NCI-H774 (cell line): ENCODE measurements around the gene BNC2.
"Not testable (repeated sequence)": the region's sequence is repeated elsewhere in the genome, so short reads cannot be mapped to it uniquely, and the experiment has no call there.

Source experiments
- DNase-seq: peaks from one replicate; lab custom pipeline; 2025; lab: John Stamatoyannopoulos, UW

Gene BNC2, protein sequence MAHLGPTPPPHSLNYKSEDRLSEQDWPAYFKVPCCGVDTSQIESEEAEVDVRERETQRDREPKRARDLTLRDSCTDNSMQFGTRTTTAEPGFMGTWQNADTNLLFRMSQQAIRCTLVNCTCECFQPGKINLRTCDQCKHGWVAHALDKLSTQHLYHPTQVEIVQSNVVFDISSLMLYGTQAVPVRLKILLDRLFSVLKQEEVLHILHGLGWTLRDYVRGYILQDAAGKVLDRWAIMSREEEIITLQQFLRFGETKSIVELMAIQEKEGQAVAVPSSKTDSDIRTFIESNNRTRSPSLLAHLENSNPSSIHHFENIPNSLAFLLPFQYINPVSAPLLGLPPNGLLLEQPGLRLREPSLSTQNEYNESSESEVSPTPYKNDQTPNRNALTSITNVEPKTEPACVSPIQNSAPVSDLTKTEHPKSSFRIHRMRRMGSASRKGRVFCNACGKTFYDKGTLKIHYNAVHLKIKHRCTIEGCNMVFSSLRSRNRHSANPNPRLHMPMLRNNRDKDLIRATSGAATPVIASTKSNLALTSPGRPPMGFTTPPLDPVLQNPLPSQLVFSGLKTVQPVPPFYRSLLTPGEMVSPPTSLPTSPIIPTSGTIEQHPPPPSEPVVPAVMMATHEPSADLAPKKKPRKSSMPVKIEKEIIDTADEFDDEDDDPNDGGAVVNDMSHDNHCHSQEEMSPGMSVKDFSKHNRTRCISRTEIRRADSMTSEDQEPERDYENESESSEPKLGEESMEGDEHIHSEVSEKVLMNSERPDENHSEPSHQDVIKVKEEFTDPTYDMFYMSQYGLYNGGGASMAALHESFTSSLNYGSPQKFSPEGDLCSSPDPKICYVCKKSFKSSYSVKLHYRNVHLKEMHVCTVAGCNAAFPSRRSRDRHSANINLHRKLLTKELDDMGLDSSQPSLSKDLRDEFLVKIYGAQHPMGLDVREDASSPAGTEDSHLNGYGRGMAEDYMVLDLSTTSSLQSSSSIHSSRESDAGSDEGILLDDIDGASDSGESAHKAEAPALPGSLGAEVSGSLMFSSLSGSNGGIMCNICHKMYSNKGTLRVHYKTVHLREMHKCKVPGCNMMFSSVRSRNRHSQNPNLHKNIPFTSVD

DNA sequence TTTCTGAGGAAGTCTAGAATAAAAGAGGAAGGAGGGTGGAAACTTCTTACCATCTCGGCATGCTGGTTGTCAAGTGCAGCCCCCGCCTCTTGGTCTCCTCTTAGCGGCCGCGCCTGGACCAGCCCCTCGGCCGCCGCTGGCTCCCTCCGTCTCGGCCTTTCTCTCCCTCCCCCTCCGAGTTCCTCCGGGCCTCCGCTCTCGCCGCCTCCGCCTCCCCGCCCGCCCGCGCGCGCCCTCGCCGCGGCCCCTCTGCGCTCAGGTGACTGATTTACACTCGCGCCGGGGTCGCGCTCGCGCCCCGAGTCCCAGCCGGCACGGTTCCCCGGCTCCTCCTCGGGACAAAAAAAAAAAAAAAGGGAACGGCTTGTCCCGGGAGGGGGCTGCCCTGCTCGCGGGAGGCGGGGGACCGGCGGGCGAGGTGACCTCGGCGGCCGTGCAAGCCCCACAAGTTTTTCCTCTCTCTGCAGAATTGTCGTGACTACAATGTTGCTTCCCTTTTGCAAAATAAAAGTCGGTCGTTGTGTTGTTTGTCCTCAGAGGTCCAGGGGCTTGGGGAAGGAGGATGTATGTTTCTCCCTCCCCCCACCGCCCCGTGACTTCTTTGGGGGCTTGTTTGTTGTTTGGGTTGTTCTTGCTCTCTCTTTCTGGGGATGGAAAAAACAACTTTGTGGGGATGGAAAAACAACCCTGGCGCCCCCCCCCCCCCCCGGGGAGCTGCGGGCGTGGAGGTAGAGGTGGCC is at the start of gene BNC2:
Gene BNC2, minus strand, starts transcription at position 75 of the 740 bp plus-strand sequence. Its CDS starts 22 bp downstream, at position 53.
- DNase-seq = no peak

DNA sequence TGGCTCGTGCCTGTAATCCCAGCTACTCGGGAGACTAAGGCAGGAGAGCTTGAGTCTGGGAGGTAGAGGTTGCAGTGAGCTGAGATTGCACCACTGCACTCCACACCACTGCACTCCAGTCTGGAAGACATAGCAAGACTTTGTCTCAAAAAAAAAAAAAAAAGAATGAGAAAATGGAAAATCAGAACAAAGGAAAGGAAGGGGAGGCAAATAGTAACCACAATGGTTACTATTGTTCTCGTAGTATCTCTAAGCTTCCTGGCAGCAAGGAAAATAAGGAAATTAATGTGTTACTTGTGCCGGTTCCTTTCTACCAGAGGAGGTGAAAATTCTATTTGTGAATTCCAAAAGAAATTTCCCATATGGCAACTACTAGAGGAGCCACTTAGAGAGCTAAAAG is 48.5 kb upstream of the BNC2 start:
- no peak for DNase-seq

DNA sequence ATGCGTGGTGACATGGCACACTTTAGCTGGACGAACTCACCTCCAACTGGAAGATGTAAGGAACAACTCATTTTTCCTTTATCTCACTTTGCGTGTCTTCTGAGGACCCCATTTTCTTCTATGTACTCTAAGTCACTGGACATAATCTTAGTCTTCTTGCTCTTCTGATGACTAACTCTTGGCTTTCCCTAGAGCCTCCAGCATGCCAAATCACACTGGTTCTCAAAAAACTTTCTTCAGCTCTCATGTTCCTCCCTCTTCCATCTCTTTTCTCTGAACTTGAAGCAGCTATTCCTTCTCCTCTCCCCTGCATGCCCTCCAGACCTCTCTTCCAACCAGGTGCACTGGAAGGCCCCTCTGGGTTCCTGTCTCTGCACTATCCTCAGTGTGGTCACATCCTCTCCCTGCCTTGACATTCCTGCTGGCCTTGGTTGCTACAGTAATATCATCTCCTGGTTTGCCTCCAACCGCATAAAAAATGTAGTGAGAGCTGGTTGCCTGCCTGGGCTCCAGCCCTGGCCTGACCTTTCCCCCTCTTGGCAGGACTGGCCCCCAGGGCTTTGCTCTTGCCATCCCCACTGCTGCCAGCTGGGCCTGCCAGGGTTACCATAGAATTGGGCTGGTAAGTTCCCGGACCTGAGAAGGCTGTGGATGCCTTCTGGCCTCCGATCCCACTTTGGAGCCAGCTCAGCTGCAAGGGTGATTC is 44.8 kb upstream of the BNC2 start:
- DNase-seq = no peak

DNA sequence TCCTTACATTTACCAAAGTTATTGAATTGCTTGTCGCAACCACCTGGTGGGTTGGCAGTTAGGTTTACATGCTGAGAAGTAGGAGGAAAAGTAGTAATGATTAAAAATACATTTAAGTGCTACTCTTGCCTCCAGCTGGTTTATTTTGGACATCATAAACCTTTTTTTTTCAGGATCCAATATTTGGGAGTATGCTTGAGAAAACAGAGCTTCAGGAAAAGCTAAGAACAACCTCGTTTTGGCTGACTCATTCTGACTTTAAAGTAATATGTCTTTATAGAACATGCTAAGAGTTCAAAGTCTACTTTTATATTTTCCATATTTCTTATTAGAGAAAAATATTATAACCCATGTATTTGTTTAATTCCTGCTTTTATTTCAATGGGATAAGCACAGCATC is 41.7 kb upstream of the BNC2 start:
- no peak for DNase-seq

DNA sequence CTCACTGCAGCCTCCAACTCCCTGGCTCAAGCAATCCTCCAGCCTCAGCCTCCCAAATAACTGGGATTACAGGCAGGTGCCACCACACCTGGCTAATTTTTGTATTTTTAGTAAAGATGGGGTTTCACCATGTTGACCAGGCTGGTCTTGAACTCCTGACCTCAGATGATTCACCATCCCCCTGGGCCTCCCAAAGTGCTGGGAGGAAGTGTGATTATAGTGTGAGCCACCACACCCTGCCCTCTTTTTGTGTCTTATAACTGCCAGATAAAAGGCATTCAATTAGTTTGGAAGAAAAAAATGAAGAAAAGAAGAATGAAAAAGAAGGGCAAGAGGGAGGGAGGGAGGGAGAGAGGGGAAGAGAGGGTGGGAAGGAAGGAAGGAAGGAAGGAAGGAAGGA is 37.7 kb upstream of the BNC2 start:
- not testable (repeated sequence) for DNase-seq

DNA sequence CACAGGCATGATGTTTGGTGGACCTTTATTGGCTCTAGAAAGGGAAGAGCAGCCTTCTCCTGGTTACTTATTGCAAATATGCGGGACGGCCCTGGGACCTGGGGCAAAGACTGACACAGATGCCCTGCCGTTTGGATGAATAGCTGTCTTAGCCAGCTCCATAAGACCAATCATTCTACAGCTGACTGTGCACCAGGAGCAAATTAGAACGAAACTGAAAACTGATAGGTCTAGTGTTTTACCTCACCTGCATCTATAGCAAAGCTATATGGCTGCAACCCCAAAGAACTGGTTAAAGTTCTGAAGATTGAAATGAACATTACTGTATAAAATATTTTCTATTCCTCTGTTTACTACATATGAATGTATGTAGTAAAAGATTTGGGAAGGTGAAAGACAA is 34.2 kb upstream of the BNC2 start:
- DNase-seq = no peak

DNA sequence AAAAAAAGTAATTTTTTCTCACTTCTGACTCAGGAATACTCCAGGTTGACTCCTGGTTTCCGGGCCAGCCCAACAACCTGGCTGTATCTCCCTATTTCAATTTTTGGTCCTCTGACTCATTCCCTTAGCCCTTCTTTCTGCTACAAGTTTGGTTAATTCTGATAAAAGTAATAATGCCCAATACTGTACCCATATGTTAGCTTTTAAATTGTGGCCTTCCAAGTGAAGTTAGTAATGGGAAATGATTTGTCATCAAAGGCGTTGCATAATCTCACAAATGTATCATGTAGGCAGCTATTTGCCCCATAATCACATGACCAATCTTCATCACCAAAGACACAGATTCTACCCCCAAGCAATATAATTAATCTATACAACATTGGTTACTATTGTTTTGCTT is 31.1 kb upstream of the BNC2 start:
- DNase-seq = no peak

DNA sequence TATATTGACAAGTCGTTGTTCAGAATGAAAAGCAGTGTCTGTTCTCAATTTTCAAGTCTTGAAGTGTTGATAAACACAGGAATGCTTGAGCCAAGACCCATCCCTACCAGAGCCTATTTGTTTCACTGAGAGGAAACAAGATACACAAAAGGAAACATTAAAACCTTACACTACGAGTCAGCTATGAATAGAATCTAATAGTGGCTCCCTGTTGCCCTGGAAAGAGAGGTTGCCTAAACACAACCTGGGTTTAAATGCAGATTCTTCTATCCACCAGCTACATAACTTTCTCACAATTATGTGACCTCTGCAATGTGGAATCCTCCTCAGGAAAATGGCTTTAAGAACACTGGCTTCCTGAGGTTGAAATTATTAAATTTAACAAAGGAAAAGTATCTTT is 29.1 kb upstream of the BNC2 start:
- DNase-seq = no peak

DNA sequence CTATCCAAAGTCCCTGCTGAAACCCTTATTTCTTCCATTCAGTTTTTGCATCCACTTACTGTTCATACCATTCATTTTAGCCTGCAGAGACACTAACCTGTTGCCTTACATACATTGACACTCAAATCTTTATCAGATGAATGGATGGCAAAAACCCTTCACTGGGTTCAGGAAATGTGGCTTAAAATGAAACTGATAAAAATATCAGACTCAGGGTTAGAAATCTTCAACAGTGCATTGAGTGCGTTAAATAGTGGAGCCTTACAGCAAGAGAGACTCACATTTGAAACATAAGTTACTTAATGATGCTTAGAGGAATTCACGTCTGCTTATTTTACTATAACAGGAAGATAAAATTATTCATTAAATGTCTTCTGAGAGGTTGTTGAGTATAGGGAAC is 28.0 kb upstream of the BNC2 start:
- DNase-seq = no peak

DNA sequence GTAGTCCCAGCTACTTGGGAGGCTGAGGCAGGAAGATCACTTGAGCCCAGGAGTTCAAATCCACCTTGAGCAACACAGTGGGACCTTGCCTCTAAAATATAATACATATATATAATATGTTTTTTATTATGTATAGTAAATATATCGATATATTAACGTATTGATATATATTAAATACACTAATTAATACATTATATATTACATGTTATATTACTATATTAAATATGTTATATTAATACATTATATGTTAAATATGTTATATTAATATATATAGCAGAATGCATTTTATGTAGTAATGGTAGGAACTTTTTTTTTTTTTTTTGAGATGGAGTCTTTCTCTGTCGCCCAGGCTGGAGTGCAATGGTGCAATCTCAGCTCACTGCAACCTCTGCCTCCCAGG is 18.1 kb upstream of the BNC2 start:
- DNase-seq = no peak

DNA sequence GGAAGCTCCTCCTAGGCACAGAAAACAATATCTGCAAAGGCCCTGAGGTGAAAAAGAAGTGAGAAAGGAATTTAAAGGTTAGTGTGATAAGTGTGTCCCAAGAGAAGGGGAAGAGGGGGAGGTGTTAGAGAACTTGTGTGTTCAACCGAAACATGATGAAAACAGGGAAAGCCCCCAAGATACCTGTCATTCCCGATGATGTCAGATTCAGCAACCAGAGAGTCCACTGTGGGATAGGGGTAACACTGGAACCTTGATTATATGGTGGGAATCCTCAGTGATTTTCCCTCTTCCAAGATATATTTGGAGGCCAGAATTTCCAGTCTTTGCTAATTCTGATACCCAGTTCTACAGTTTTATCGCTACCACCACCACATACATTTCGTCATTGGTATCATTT is 15.5 kb upstream of the BNC2 start:
- no peak for DNase-seq

DNA sequence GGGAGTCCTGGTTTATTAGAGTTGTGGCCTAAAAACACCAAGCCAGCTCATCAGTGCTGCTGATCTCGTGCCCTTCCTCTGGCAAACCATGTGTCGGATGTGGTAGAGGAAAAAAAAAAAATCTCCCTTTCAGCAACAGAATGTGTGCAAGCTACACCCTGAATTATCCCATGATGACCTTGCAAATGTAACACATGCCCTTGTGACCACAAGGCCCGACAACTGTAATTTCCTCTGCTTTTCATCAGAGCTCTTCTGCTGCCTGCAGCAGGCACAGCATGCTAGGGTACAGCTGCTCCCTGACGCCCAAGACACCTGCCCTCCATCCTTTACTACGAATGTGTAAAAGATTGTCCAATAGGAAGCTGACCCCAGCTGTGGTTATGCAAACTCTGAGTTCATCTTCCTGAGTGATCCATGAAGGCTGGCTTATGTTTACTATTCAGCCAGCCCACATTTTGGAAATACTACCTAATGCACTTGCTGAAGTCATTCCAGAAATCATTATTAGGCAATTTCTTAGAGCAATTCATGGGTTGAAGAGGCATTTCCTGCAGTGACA is 14.6 kb upstream of the BNC2 start:
- no peak for DNase-seq

DNA sequence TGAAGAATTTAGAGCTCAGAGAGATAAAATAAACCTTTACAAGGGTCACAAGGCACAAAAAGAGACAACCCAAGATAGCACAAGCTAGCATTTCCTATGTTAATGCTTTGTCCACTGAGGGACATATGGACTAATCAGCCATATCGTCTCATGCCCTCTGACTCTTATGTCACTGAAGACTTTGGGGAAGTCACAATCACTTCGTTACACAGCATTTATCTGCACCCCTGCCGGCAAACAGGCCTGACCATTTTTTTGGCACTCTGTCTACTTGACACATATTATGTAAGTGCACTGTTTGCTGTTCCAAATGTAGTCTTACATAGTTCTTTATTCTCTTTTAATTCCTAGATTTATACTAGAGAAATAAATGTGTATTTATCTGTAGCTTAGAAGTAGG is 13.9 kb upstream of the BNC2 start:
- DNase-seq = no peak

DNA sequence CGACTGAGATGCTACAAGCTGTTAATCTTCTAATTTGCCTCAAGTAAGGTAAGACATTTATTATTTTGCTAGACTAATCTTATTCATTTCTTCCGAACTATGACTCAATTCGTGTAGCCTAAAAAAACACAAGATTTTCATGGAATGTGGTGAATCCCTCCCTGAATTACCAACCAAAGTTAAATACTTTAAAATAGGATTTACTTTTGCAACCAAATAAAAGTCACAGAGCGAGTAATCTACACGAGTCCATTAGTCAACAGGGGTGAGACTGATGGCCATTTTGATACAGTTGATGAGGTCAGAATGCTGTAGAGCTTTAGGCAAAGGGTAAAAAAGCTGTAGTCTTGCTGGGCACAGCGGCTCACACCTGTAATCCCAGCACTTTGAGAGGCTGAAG is 13.1 kb upstream of the BNC2 start:
- DNase-seq = no peak

DNA sequence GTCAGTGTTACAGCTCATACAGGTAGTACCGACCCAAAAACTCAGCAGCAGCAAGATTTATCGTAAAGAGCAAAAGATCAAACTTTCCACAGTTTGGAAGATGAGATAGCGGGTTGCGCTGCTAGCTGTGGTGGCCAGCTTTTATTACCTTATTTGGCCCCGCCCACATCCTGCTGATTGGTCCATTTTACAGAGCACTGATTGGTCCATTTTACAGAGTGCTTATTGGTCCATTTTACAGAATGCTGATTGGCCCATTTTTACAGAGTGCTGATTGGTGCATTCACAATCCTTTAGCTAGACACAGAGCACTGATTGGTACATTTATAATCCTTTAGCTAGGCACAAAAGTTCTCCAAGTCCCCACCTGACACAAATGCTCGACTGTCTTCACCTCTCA is 12.0 kb upstream of the BNC2 start:
- not testable (repeated sequence) for DNase-seq

DNA sequence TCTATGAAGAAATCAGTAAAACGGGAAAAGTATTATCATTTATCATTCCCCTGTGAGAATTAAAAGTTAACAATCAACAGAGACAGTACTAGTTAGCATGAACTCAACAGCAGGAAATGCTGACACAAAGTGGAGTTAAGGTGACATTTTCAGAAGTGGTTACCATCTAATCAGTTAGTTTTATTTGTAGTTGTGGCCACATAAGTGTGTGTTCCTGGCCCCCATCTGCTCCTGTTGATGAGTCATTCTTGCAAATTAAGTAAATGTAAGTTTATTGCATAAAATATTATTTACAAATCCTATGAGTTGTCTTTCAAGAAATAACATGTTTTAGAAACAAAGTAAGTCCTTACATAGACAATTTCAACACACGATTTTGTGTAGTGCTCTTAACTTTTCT is 8.9 kb upstream of the BNC2 start:
- no peak for DNase-seq

DNA sequence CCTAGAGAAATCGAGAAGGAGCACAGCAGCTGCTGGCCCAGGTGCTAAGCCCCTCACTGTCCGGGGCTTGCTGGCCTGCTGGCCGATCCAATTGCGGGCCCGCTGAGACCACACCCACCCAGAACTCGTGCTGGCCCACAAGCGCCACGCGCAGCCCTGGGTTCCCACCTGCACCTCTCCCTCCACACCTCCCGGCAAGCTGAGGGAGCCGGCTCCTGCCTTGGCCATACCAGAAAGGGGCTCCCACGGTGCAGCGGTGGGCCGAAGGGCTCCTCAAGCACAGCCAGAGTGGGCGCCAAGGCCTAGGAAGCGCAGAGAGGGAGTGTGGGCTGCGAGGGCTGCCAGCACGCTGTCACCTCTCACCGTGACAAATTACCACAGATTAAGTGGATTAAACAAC is 6.8 kb upstream of the BNC2 start:
- DNase-seq = no peak

DNA sequence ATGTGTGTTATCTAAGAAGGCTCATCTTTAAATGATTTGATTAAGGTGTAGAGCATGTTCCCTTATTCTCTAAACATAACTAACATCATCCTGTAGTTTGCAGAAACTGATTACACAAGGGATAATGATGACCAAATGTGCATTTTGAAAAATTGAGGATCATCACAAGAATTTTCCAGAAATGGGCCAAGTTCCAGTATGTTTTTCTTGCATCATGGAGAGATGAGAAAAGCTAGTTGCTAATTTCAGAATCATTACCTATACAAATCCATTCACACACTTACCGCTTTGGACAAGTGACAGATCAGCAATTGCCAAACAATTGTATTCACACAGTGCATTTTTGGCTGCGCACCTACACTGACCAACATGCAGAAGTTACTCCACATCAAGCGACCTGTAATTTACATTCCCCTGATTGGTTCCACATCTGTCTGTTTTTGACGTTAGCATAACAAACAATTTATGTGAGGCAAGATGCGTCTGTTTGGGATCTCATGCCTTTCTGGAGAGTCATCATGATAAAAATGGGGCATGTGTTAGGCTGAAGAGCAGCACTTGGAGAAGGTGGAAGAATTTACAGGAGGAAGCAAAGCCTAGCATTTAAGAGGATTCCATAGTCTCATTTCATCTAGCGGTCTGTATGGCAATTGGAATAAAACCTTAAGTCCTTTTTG is 2.8 kb upstream of the BNC2 start:
- no peak for DNase-seq

DNA sequence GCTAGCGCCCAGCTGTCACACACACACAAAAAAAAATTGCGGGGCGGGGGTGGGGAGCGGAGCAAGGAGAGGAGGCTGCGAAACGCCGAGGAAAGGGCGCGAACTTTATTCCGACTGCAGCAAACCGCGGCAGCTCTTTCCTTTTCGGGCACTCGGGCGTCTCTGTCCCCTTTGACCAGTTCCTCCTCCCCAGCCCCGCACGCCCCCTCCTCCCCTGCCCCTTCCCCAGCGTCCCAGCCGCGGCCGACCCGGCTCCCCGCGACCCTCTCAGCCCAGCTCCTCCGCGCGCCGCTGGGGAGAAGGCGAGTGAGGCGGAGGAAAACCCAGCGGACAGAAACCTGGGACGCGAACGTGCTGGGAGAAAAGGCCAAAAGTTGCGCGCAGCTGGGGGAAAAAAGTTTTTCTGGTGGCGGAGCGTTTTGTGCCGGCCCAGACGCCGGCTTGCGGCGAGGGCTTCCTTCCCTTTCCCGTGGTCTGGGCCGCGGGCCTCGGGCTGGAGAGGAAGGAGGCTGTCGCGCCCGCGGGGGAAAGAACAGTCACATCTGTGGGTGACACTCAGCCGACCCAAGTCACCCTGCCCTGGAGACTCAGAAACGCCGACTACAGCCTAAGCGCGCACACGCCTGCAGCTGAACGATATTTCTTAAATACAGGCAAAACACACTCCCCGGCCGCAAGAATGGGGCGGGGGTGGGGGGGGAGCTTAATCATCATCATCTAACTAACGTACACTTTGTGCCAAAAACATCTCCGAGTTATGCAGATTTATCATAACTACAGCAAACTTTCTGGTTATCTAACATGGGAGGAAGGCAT is 1.1 kb upstream of the BNC2 start:
- no peak for DNase-seq
